Transverse colon (tissue), 4 donors: ENCODE measurements around the gene PALLD. TPM values are rescaled to one million over a fixed set of nuclear protein-coding genes. Genes with fewer than 3 reads are reported as not detected.

ENCODE experiments used
- DNase-seq: peaks from one replicate; pipeline ENCODE4 v3.0.0-alpha.2; 2019
- H3K27ac ChIP-seq, 4 donors: fragments of 200-600 bp; sonication (generic); 2 replicates each; pipeline ENCODE4 v1.5.1; 2016 to 2018; ENCODE audit warnings: inconsistent platforms in 4 of 4
- H3K27me3 ChIP-seq: fragments of 200-600 bp; sonication (generic); 2 replicates; pipeline ENCODE4 v1.5.1; 2017; ENCODE audit warnings: inconsistent platforms
- H3K36me3 ChIP-seq, 4 donors: fragments of 200-600 bp; sonication (generic); 2 replicates each; pipeline ENCODE4 v1.5.1; 2017 to 2019; ENCODE audit warnings: inconsistent platforms in 4 of 4
- H3K4me1 ChIP-seq, 4 donors: fragments of 200-600 bp; sonication (generic); 2 replicates each; pipeline ENCODE4 v1.5.1; 2017 to 2020; ENCODE audit warnings: inconsistent platforms in 4 of 4
- H3K4me3 ChIP-seq, 4 donors: fragments of 200-600 bp; sonication (generic); 1 replicate in 1 of 4; 2 replicates in 3 of 4; pipeline versions ENCODE4 v1.5.1 to v1.6.1; 2017 to 2019; ENCODE audit warnings: inconsistent platforms in 4 of 4
- H3K9me3 ChIP-seq, 2 donors: fragments of 200-600 bp; sonication (generic); 2 replicates each; pipeline ENCODE4 v1.5.1; 2017 to 2019; ENCODE audit warnings: inconsistent platforms in 2 of 2
- CTCF ChIP-seq, 5 experiments: fragments of 200-600 bp in 3 of 5; fragments of 450-650 bp in 2 of 5; sonication (generic) in 3 of 5; IDR thresholded peaks; 1 replicate in 2 of 5; 2 replicates in 3 of 5; pipeline ENCODE4 v1.5.1; 2016 to 2017; ENCODE audit warnings: antibody characterized with exemption in 5 of 5, inconsistent platforms in 3 of 5, mild to moderate bottlenecking in 2 of 5, moderate library complexity in 1 of 5
- EP300 ChIP-seq: sonication (generic); formaldehyde crosslinking; IDR thresholded peaks from one replicate; pipeline ENCODE4 v1.6.1; 2017; ENCODE audit warnings: antibody characterized with exemption, low read depth
- POLR2A ChIP-seq: fragments of 450-650 bp; IDR thresholded peaks from one replicate; pipeline ENCODE4 v1.6.1; 2016; ENCODE audit warnings: antibody characterized with exemption, mild to moderate bottlenecking, moderate library complexity
- POLR2AphosphoS5 ChIP-seq, 3 donors: sonication (generic); formaldehyde crosslinking; IDR thresholded peaks; one replicate each; pipeline ENCODE4 v1.6.1; 2016; ENCODE audit warnings: antibody characterized with exemption in 3 of 3
- whole genome bisulfite sequencing, 2 donors: methylation state at CpG; one replicate each; pipeline ENCODE4 v1.1.5; 2018; ENCODE audit warnings: low coverage in 1 of 2; 5-methylcytosine and 5-hydroxymethylcytosine counted together
- in situ Hi-C, 4 donors: fragments of 200-750 bp; cut with MboI; loops; one replicate each; pipeline versions ENCODE4 v1.15.0 to v1.15.1; 2017; ENCODE audit warnings: low sequenced_read_pairs in 3 of 4, low pct_ligation_motif_present in 1 of 4, low pct_unique_long_range_greater_than_20kb in 1 of 4
- intact Hi-C: fragments of 100-400 bp; cut with DNase I; formaldehyde crosslinking; loops from one replicate; pipeline ENCODE4 v1.15.1; 2023; ENCODE audit warnings: low total_unique reads
- total RNA-seq, 4 donors: library from RNA; depleted of rRNA; stranded (reverse); fragments of >200 nt; gene quantifications; one replicate each; pipeline ENCODE4 v1.1.0, GENCODE V29; 2016

PALLD gene
- total RNA-seq, 4 donors from 2014 or later, result 230 to 309 (median 278) TPM

- H3K27me3 ChIP-seq, result no peaks in the 10 kb centered on the region
- H3K4me3 ChIP-seq, result no peak overlapping the region
- intact Hi-C loops, result no loop called here
- in situ Hi-C loops, result no loop called here
- H3K4me1 ChIP-seq, result peaks cover 0 to 22% (median 4%) of the 10 kb centered on the region in 4 donors
- H3K9me3 ChIP-seq, result no peaks in the 10 kb centered on the region
- no peak for DNase-seq
- peak overlapping the region in 1 of 4 donors; percentile 10 for H3K27ac ChIP-seq
- no peaks in the 10 kb centered on the region for H3K36me3 ChIP-seq
- TF ChIP-seq CTCF (IDR thresholded peaks at IDR 0.05), result no peak
- TF ChIP-seq POLR2A, result no peak
- TF ChIP-seq EP300, result no peak
- WGBS, 2 donors, result 54 to 57% methylated on average over 8 of the region's 8 CpGs
Observed at GRCh38 chr4:168693750-168694490, 197.1 kb downstream of the PALLD start.

GRCh38 chr4:168694667-168695066 is 197.8 kb downstream of the PALLD start:
- H3K4me1 ChIP-seq, result peaks cover 0 to 27% (median 2%) of the 10 kb centered on the region in 4 donors
- no peaks in the 10 kb centered on the region for H3K27me3 ChIP-seq
- no peaks in the 10 kb centered on the region for H3K36me3 ChIP-seq
- intact Hi-C loops (no loop called here), in situ Hi-C loops (no loop called here)
- no peak for TF ChIP-seq EP300
- H3K27ac ChIP-seq, result peak overlapping the region in 1 of 4 donors; percentile 2
- H3K9me3 ChIP-seq, result no peaks in the 10 kb centered on the region
- WGBS, 2 donors, result 58 to 60% methylated on average over 4 of the region's 4 CpGs
- H3K4me3 ChIP-seq, result no peak overlapping the region
- DNase-seq, result no peak

GRCh38 chr4:168695288-168695687 is 198.4 kb downstream of the PALLD start:
- Histone ChIP-seq H3K4me1 (peaks cover 0 to 22% (median 2%) of the 10 kb centered on the region in 4 donors), H3K27me3 (no peaks in the 10 kb centered on the region), H3K36me3 (no peaks in the 10 kb centered on the region), H3K4me3 (no peak overlapping the region), H3K27ac (no peak overlapping the region), H3K9me3 (no peaks in the 10 kb centered on the region)
- no peak for TF ChIP-seq CTCF (IDR thresholded peaks at IDR 0.05)
- TF ChIP-seq EP300, result no peak
- no peak for TF ChIP-seq POLR2A
- TF ChIP-seq POLR2AphosphoS5 (IDR thresholded peaks at IDR 0.05), result no peak
- 83 to 86% methylated on average over 2 of the region's 2 CpGs for WGBS, 2 donors
- DNase-seq, result no peak
- intact Hi-C loops (no loop called here), in situ Hi-C loops (no loop called here)

GRCh38 chr4:168696280-168696679 is 199.4 kb downstream of the PALLD start:
- Histone ChIP-seq H3K4me3 (no peak overlapping the region), H3K36me3 (no peaks in the 10 kb centered on the region), H3K27ac (no peak overlapping the region), H3K4me1 (peaks cover 0 to 18% (median 0%) of the 10 kb centered on the region in 4 donors), H3K27me3 (no peaks in the 10 kb centered on the region), H3K9me3 (no peaks in the 10 kb centered on the region)
- TF ChIP-seq EP300 (no peak), POLR2AphosphoS5 (IDR thresholded peaks at IDR 0.05) (no peak), POLR2A (no peak), CTCF (IDR thresholded peaks at IDR 0.05) (no peak)
- DNase-seq, result no peak
- WGBS, 2 donors, result 64 to 89% methylated on average over 1 of the region's 1 CpG
- in situ Hi-C loops, result no loop called here
- intact Hi-C loops, result no loop called here
